Ramos (cell line): ENCODE measurements around the gene RNF113B.

Source experiments
- in situ Hi-C: fragments of 300-500 bp; cut with MboI; formaldehyde crosslinking; loops from one replicate; pipeline ENCODE4 v1.14.3; 2022; ENCODE audit warnings: low sequenced_read_pairs; ENCODE audit not compliant: unreplicated experiment

The RNF113B gene

GRCh38 chr13:98143157-98143553, 33.9 kb downstream of the RNF113B start:
- in situ Hi-C loops = no loop called here

DNA sequence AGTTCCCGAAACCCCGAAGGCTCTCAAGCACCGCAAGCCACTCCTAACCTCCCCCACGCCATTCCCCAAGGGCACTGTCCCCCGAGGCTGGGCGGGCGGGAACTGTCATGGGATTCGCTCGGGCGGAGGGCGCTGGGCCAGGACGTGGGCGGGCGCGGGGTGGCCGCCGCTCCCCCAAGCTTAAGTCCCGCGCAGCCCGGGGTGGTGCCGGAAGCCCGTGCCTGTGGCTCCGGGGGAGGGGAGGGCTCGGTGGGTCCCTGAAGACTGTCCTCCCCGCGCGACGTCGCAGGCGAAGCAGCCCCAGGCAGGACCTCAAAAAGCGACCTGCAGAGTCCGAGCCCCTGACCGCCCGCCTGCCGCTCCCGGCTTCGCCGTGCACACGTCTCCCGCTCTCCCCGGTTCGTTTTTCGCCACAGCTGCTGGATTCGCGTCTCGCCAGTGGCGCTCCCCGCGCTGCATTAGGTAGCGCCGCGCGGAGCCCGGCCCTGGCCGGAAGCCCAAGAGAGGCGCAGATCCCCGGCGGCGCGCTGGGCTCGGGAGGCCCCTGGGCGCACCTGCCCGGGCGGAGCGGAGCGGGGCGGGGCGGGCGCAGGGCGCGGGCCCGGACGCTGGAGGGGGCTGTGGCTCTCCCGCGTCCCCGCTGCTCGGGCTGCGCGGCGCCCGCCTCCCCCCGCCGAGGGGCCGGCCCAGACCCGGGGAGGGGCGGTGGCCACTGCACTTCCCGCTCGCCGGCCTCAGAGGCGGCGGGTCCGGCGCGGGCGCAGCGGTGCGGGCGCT, 34.5 kb downstream of the RNF113B start, which contains the start of gene FARP1:
Gene FARP1 (plus strand): TSS at position 715 of the 777 bp plus-strand sequence. CDS start 70,149 bp downstream, outside the sequence.
- in situ Hi-C loops = no loop called here

DNA sequence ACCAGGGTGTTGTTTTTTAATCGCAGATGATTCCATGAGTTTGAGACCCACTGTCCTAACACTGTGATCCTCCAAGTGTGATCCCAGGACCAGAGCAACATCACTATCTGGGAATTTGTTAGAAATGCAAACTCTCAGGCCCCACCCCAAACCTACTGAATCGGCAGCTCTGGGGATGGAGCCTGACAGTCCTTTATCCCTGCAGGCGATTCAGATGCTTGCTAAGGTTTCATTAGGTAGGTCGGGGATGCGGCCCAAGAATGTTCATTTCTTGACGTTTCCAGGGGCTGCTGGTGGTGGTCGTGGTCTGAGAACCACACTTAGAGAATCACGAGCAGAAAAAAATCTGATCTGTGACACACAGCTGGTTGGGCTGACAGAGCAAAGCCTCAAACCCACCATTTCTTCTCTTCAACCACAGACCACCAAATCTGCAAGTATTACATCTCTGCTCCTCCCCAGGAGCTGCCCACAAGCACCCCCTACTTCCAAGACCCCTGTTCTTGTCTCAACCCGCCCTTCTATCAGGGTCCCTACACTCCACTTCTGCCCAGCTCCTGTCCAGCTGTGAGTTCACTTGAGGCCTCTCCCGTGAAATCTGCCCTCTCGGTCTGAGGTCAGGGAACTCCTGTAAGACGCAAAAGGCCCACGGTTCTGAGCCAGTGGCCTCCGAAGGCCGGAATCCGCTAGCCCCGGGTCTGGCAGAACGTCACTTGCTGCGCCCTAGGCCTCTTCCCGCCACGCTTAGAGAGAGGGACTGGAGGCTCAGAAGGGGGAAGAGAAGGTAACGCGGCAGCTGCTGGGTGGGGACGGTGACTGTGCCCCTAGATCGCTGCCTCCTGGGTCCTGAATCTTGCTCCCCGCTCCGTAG, 35.3 kb downstream of the RNF113B start:
- in situ Hi-C loops = no loop called here

GRCh38 chr13:98141091-98141490, 36.0 kb downstream of the RNF113B start:
- in situ Hi-C loops = no loop called here

DNA sequence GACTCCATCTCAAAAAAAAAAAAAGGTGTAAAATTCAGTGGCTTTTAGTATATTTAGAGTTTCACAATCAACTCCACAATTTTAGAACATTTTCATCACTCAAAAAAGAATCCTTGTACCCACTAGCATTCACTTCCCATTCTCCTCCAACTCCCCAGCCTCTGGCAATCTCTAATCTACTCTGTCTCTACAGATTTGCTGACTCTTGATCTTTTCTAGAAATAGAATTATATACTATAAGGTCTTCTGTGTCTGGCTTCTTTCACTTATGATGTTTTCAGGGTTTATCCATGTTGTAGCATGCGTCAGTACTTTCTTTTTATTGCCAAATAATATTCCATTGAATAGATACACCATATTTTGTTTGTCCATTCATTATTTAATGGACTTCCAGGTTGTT, 42.2 kb downstream of the RNF113B start:
- in situ Hi-C loops = no loop called here

DNA sequence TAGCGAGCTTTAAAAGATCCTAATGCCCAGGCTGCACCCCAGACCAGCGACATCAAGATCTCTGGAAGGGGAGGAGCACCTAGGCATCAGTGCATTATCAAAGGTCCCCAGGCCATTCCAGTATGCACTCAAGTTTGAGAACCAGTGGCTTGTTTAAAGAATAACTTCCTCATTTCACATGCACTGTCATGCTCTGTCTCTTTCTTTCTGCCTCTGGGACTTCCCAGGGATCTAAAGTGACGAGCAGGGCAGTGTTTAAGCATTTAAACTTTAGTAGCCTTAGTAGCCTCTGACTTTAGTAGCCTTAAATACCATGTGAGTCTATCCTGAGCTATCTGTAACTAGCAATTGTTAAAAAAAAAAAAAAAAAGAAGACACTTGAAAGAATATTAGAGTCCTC, 43.1 kb downstream of the RNF113B start:
- in situ Hi-C loops = no loop called here

DNA sequence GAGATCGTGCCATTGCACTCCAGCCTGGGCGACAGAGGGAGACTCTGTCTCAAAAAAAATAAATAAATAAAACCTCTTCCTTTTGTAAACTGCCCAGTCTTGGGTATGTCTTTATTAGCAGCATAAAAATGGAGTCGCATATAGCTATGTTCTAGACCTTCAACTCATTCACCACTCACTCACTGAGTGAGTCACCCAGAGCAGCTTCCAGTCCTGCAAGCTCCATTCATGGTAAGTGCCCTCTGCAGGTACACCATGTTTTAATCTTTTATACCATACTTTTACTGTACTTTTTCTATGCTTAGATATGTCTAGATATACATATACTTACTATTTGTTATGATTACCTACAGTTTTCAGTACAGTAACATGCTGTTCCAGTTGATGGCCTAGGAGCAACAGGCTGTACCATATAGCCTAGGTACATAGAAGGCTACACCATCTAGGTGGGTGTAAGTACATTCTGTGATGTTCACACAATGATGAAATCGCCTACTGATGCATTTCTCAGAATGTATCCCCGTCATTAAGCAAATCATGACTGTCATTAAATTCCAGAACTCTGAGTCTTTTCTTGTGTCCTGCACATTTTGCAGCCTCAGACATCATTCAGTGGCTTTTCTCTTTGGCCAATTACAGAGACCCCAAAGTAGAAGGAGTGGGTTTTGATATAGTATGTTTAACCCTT, 47.9 kb downstream of the RNF113B start:
- in situ Hi-C loops = no loop called here
